ENCODE results near the gene SCN5A. TPM values are rescaled to one million over a fixed set of nuclear protein-coding genes. Genes with fewer than 3 reads are reported as not detected.

Gene SCN5A
- total RNA-seq, 1 experiment from 2014 or later, result 11.5 TPM

DNA sequence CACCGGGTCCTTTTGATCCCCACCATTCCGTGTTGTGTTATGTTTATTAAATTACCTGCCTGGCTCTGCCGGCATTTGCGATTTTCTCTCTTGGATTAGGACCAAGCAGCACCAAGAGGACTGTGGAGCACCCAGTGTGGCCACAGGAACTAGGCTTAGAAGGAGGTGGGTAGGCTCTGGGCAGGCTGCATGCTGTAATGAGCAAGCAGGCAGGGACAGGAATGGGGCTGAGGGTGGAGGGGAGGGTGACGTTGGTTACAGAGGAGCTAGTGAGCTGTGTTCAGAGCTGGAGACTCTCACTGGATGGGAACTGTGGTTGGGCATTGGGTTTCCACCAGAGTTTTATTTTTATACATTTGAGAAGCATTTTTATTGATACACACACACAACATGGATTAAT is 7.9 kb upstream of the SCN5A start:
- Histone ChIP-seq H4K20me1 (ENCODE audit: insufficient read depth) (no peaks in the 10 kb centered on the region), H3K9ac (ENCODE audit: low read length) (no peak overlapping the region), H3K27ac (ENCODE audit: low read depth, low read length) (no peak overlapping the region), H3K9me3 (ENCODE audit: control insufficient read depth in 1 of 2, insufficient read depth in 1 of 2, low read depth in 1 of 2, low read length in 2 of 2) (no peaks in the 10 kb centered on the region), H3K79me2 (ENCODE audit: insufficient read depth, low read length) (no peaks in the 10 kb centered on the region), H3K36me3 (ENCODE audit: control insufficient read depth in 1 of 2, insufficient read depth in 2 of 2, low read length in 2 of 2) (no peaks in the 10 kb centered on the region), H3K4me2 (ENCODE audit: low read length) (no peak overlapping the region), H3K27me3 (ENCODE audit: insufficient read depth, low read length) (no peaks in the 10 kb centered on the region), H3K4me3 (replicated peaks in 1 of 2; ENCODE audit: low read depth in 1 of 2, low read length in 2 of 2) (no peak overlapping the region), H3K9me2 (ENCODE audit: insufficient read depth) (no peaks in the 10 kb centered on the region), H3K4me1 (ENCODE audit: control insufficient read depth in 1 of 2, insufficient read depth in 2 of 2, low read length in 2 of 2) (peaks cover 0 to 6% of the 10 kb centered on the region in 2 experiments; a peak in 1 of 4 replicates), H2AFZ (ENCODE audit: low read depth, low read length, poor library complexity, severe bottlenecking) (no peak overlapping the region)
- intact Hi-C loops (cut with micrococcal nuclease), result loop anchor here (10.0 kb wide), 1 partner anchor 803 kb away; no protein-coding TSS in a partner anchor
- ChIA-PET POLR2A (no interaction called here), CTCF (interaction anchor here (3.4 kb wide), 1 partner anchor 136 kb away, joined by 53 read pairs; no protein-coding TSS in a partner anchor), RAD21 (ENCODE audit: low non-redundant PET in 1 of 2, low total read pairs in 2 of 2, uncharacterized antibody in 2 of 2, unreplicated experiment in 2 of 2) (no interaction called here)
- no peak for DNase-seq (ENCODE audit: low read depth, low spot score)
- TF ChIP-seq, protein P1, sequence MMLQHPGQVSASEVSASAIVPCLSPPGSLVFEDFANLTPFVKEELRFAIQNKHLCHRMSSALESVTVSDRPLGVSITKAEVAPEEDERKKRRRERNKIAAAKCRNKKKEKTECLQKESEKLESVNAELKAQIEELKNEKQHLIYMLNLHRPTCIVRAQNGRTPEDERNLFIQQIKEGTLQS (IDR thresholded peaks at IDR 0.05), result no peak
- no peak for TF ChIP-seq ZNF274 (IDR thresholded peaks at IDR 0.05; ENCODE audit: low read depth, low read length)
- TF ChIP-seq SP1 (IDR thresholded peaks at IDR 0.05; ENCODE audit: low read depth), result no peak
- TF ChIP-seq EZH2phosphoT487 (IDR thresholded peaks at IDR 0.05; ENCODE audit: borderline replicate concordance), result no peak
- no peak for TF ChIP-seq FOSL1 (IDR thresholded peaks at IDR 0.05; ENCODE audit: low read depth)
- no peak for TF ChIP-seq POLR2A (IDR thresholded peaks at IDR 0.05; ENCODE audit: borderline replicate concordance, extremely low read depth, insufficient read depth, insufficient read length)
- no peak for TF ChIP-seq ELF1 (IDR thresholded peaks at IDR 0.05; ENCODE audit: borderline replicate concordance, low read depth)
- TF ChIP-seq, protein P2, sequence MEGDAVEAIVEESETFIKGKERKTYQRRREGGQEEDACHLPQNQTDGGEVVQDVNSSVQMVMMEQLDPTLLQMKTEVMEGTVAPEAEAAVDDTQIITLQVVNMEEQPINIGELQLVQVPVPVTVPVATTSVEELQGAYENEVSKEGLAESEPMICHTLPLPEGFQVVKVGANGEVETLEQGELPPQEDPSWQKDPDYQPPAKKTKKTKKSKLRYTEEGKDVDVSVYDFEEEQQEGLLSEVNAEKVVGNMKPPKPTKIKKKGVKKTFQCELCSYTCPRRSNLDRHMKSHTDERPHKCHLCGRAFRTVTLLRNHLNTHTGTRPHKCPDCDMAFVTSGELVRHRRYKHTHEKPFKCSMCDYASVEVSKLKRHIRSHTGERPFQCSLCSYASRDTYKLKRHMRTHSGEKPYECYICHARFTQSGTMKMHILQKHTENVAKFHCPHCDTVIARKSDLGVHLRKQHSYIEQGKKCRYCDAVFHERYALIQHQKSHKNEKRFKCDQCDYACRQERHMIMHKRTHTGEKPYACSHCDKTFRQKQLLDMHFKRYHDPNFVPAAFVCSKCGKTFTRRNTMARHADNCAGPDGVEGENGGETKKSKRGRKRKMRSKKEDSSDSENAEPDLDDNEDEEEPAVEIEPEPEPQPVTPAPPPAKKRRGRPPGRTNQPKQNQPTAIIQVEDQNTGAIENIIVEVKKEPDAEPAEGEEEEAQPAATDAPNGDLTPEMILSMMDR (IDR thresholded peaks at IDR 0.05 in 2 of 3, conservative IDR thresholded peaks at IDR 0.05 in 1 of 3; ENCODE audit: borderline replicate concordance in 1 of 3, insufficient read depth in 1 of 3, low read depth in 2 of 3, low read length in 2 of 3), result no peak
- no peak for TF ChIP-seq CBX3 (IDR thresholded peaks at IDR 0.05; ENCODE audit: low read depth)
- no peak for TF ChIP-seq POLR2AphosphoS5 (IDR thresholded peaks at IDR 0.05; ENCODE audit: low read depth, low read length)
- TF ChIP-seq, protein P3, sequence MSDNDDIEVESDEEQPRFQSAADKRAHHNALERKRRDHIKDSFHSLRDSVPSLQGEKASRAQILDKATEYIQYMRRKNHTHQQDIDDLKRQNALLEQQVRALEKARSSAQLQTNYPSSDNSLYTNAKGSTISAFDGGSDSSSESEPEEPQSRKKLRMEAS (IDR thresholded peaks at IDR 0.05), result no peak
- no peak for TF ChIP-seq ZFX (IDR thresholded peaks at IDR 0.05)
- ATAC-seq, result no peak
- BruUV-seq (replicated peaks), result no TSS peak
